ENCODE data around the gene ANXA5.

Gene ANXA5

GRCh38 chr4:121711263-121712000 is 14.7 kb upstream of the ANXA5 start:
- DNase-seq = no peak

- DNase-seq = no peak
These were observed 13.1 kb upstream of the ANXA5 start for GRCh38 chr4:121709766-121710405.

GRCh38 chr4:121707344-121707743 is 10.6 kb upstream of the ANXA5 start:
- DNase-seq = no peak

- DNase-seq = no peak
These were observed 9.8 kb upstream of the ANXA5 start for GRCh38 chr4:121706595-121707021.

- no peak for DNase-seq
These were observed 8.7 kb upstream of the ANXA5 start for GRCh38 chr4:121705521-121705920.

- no peak for DNase-seq
These were observed 5.4 kb upstream of the ANXA5 start for GRCh38 chr4:121702136-121702535.

GRCh38 chr4:121701263-121701662 is 4.5 kb upstream of the ANXA5 start:
- no peak for DNase-seq

- DNase-seq = no peak
These were observed 1.5 kb upstream of the ANXA5 start for GRCh38 chr4:121698236-121698671.

GRCh38 chr4:121697564-121697963 is 784 bp upstream of the ANXA5 start:
- no peak for DNase-seq

GRCh38 chr4:121696170-121696580 is 605 bp downstream of the ANXA5 start:
- DNase-seq = no peak

- DNase-seq = no peak
These were observed 2.9 kb downstream of the ANXA5 start for GRCh38 chr4:121693886-121694285.

- DNase-seq = no peak
These were observed 3.3 kb downstream of the ANXA5 start for GRCh38 chr4:121693450-121693849.

- no peak for DNase-seq
These were observed 4.5 kb downstream of the ANXA5 start for GRCh38 chr4:121692261-121692660.

- no peak for DNase-seq
These were observed 6.8 kb downstream of the ANXA5 start for GRCh38 chr4:121690001-121690400.

- DNase-seq = no peak
These were observed 8.1 kb downstream of the ANXA5 start for GRCh38 chr4:121688701-121689100.

GRCh38 chr4:121688261-121688660 is 8.5 kb downstream of the ANXA5 start:
- DNase-seq = no peak

GRCh38 chr4:121686255-121686654 is 10.5 kb downstream of the ANXA5 start:
- no peak for DNase-seq

- no peak for DNase-seq
These were observed 11.5 kb downstream of the ANXA5 start for GRCh38 chr4:121685257-121685656.

- DNase-seq = no peak
These were observed 12.2 kb downstream of the ANXA5 start for GRCh38 chr4:121684561-121684960.

- no peak for DNase-seq
These were observed 12.8 kb downstream of the ANXA5 start for GRCh38 chr4:121684016-121684415.

GRCh38 chr4:121680571-121680970 is 16.2 kb downstream of the ANXA5 start:
- no peak for DNase-seq

GRCh38 chr4:121679951-121680350 is 16.8 kb downstream of the ANXA5 start:
- no peak for DNase-seq

GRCh38 chr4:121679267-121679666 is 17.5 kb downstream of the ANXA5 start:
- DNase-seq = no peak

- no peak for DNase-seq
These were observed 19.3 kb downstream of the ANXA5 start for GRCh38 chr4:121677524-121677923.

All from NCI-H1436 treated with DMSO at 0.1 percent for 48 hours (cell line).